Activated CD4-positive, alpha-beta T cell treated with anti-CD3 and anti-CD28 coated beads, Interleukin-2, Interleukin-4, amounts not matched to agents 100 ng/mL and 50 ng/mL, durations not matched to agents 16 hours and 8 hours (primary cell): Measurements from ENCODE around the gene TECTA.
"Not testable (repeated sequence)": the region's sequence is repeated elsewhere in the genome, so short reads cannot be mapped to it uniquely, and the experiment has no call there.

Experiments used
- DNase-seq: peaks from one replicate; pipeline ENCODE4 v3.0.0-alpha.2; 2020; ENCODE audit warnings: low spot score

The TECTA gene

GRCh38 chr11:121235057-121235456 lies 134.0 kb downstream of the TECTA start:
- no peak for DNase-seq

- peak; percentile 42 for DNase-seq
These were observed 135.3 kb downstream of the TECTA start for GRCh38 chr11:121236115-121237001.

- DNase-seq, result peak; percentile 13
These were observed 136.2 kb downstream of the TECTA start for GRCh38 chr11:121237247-121237646.

GRCh38 chr11:121237686-121238658 lies 136.9 kb downstream of the TECTA start:
- DNase-seq, result peak; percentile 53

GRCh38 chr11:121238956-121239355 lies 137.9 kb downstream of the TECTA start:
- DNase-seq, result no peak

- not testable (repeated sequence) for DNase-seq
These were observed 139.0 kb downstream of the TECTA start for GRCh38 chr11:121240001-121240400.

- DNase-seq, result no peak
These were observed 139.7 kb downstream of the TECTA start for GRCh38 chr11:121240650-121241303.
